GM19463 (cell line): ENCODE measurements around the gene COL20A1.

Source experiments
- ATAC-seq: cut with Tn5 transposase; IDR thresholded peaks from one replicate; pipeline ENCODE4 v1.9.1; 2021; ENCODE audit warnings: mild to moderate bottlenecking, moderate library complexity; ENCODE audit not compliant: unreplicated experiment

Gene COL20A1

DNA sequence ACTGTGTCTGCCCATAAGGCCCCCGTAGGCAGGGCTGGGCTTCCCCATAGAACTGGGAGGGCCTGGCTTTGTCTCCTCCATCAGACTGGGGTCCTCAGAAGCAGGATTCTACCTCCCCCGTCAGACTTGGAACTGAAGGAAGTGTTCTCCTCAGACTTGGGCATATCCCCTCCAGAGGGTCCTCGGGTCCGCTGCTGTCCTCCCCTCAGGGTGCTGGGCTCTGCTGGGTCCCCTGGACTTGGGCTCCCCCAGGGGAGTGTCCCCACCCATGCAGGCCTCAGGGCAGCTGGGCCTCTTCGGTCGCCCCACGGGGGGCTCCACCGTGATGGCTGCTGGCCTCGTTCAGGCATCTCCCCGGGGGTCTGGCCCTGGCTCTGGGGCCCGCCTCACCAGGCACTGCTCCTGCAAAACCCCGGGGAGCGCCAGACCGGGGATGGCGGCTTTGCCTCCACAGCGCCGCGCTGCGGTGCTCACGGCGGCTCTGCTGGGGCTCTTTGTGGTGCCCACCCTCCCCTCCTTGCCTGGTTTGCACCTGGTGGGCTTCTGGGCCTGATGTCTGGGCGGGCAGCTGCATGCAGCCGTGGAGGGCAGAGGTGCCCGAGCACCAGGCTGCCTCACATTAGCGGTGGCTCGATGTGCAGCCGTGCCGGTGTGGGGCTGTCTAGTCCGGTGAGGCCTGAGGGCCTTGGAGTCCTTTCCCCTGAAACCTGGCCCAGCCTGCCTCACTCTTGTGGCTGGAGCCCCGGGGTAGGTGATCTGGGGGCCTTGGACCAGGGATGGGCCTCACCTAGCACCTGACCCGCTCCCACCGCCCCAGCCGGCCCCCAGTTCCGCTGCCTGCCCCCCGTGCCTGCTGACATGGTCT, 13.9 kb downstream of the COL20A1 start:
- no peak for ATAC-seq

DNA sequence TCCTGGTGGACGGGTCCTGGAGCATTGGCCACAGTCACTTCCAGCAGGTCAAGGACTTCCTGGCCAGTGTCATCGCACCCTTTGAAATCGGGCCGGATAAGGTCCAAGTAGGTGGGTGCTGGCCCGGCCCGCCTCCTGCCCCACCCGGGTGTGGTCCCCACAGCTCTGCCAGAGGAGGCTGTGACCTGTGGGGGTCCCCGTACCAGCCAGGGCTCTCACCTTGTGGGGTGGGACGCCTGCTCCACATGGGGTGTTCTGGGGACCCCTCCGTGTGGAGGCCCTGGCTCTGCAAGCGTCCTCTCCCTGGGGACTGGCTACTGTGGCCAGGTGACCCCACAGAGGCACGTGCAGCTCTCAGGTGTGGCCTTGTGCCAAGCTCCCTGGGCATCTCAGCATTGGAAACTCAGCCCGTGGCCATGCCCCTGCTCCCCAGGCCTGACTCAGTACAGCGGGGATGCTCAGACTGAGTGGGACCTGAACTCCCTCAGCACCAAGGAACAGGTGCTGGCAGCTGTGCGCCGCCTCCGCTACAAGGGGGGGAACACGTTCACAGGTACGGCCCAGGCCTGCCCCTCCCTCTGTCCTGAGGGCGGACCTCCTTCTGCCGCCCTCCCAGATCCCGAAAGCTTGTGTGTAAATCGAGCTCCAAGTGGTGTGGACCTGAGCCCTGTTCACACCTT, 14.7 kb downstream of the COL20A1 start:
- no peak for ATAC-seq

- ATAC-seq = no peak
Measured at GRCh38 chr20:63308218-63308911, 15.4 kb downstream of the COL20A1 start.

DNA sequence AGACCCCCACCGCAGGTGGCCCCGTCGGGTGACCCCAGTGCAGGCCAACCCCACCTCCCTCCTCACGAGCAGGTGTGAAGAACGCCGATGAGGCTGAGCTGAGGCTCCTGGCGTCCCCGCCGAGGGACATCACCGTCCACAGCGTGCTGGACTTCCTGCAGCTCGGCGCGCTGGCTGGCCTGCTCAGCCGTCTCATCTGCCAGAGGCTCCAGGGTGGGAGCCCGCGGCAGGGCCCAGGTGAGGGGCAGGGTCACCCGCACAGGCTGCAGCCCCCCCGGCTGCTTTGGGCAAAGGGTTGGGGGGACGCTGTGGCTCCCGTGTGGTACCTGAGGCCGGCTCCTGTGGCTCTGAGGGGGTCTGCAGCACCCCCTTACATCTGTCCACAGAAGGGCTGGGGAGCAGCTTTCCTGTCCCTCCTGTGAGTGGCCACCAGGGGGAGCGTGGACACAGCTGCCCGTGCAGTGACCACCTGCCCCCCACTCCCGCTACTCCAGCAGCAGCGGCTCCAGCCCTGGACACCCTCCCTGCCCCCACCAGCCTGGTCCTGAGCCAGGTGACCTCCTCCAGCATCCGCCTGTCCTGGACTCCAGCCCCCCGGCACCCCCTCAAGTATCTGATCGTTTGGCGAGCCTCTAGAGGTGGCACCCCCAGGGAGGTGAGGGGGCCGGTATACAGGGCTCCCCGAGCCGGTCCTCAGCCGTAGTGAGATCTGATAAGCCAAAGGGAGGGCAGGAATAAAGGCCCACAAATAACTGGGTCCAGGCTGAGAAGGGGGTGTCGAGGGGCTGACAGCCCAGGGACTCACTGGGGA, 16.5 kb downstream of the COL20A1 start:
- ATAC-seq = no peak

GRCh38 chr20:63310265-63310991, 17.4 kb downstream of the COL20A1 start:
- ATAC-seq = no peak

DNA sequence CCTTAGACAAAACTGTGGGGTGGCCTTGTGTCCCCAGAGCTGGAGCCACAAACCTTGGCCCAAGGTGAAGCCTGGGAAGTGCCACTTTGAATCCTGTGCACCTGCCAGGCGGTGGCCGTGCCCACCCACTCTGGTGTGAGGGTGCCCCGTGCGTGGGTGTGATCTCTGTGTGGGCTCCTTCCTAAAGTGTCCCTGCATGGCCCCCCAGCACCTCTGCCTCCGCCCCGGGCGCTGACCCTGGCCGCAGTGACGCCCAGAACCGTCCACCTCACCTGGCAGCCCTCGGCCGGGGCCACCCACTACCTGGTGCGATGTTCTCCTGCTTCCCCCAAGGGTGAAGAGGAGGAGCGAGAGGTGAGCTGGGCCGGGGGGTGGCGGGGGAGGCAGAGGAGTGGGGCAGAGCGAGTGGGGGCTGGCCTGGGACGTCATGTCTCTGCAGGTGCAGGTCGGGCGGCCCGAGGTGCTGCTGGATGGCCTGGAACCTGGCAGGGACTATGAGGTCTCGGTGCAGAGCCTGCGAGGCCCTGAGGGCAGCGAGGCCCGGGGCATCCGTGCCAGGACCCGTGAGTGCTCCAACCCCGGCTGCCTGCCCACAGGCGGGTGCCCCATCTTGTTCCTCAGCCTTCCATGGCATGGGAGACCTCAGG, 18.3 kb downstream of the COL20A1 start:
- ATAC-seq = no peak

DNA sequence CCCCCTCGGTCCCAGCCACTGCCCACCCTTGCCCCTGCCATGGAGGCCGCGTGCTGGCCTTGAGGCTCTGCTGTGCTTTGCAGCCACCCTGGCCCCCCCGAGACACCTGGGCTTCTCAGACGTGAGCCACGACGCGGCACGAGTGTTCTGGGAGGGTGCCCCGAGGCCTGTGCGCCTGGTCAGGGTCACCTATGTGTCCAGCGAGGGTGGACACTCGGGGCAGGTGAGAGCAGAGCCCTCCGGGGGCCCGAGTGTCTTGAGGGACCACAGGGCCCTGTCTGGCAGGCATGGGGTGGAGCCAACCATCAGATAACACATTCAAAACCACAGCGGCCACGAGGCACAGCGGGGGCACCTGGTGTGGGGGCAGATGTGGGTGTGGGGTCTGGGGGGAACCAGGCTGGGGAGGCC, 18.9 kb downstream of the COL20A1 start:
- no peak for ATAC-seq

DNA sequence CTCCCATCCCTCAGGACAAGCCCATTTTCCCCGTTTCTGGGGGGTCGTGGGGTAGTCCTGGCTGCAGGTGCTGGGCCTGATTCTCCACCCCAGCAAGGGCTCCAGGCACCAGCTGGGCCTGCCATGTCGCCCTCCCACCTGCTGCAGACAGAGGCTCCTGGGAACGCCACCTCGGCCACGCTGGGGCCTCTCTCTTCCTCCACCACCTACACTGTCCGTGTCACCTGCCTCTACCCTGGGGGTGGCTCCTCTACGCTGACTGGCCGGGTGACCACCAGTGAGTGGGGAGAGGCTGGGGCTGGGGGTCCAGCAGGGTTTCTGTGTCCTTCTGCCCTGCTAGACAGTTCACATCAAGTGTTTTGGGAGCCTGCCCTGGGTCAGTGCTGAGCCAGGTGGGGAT, 19.3 kb downstream of the COL20A1 start:
- ATAC-seq = no peak

GRCh38 chr20:63312690-63313348, 19.8 kb downstream of the COL20A1 start:
- no peak for ATAC-seq

DNA sequence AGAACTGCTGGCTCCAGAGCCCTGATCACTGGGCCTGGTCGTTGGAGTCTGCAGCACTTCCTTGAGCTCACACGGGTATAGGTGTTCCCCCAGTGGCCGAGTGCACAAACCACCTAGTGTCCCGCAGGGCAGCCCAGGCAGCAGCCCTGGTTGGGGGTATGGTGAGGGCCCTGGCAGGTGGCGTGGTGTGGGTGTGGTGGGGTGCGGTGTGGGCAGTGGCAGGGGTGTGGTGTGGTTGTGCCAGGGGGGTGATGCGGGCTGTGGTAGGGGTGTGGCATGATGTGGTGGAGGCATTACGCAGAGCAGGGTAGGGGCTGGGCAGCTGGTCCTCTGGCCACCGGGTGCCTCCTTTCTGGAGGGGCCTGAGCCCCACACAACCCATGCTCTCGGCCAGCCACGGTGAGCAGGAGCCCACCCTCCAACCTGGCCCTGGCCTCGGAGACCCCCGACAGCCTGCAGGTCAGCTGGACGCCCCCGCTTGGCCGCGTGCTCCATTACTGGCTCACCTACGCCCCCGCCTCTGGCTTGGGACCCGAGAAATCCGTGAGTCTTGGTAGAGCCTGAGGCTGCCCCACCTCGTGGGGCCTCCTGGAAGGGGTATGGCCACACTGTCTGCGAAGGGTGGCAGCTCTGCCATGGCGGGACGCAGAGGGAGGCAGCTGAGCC, 20.5 kb downstream of the COL20A1 start:
- no peak for ATAC-seq

GRCh38 chr20:63314015-63314471, 21.1 kb downstream of the COL20A1 start:
- no peak for ATAC-seq

DNA sequence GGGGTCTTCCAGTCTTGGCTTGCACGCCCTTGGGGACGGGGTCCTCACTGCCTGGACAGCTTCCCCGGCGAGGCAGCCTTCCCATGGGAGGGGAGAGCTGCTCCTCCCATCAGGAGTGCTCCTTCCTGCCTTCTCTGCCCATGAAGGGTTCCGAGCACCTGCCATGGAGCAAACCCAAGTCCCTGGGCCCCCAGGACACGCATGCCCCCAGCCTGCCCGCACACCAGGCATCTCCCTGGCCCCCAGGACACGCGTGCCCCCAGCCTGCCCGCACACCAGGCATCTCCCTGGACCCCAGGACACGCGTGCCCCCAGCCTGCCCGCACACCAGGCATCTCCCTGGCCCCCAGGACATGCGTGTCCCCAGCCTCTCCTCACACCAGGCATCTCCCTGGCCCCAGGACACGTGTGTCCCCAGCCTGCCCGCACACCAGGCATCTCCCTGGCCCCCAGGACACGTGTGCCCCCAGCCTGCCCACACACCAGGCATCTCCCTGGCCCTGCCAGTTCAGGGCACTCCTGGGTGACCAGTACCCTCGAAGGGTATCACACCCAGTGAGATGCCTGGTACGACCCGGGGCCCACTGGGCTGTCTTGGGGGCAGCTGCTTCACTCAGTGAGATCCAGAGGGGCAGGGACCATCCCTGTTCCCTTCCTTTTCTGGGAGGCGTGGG, 21.7 kb downstream of the COL20A1 start:
- no peak for ATAC-seq

DNA sequence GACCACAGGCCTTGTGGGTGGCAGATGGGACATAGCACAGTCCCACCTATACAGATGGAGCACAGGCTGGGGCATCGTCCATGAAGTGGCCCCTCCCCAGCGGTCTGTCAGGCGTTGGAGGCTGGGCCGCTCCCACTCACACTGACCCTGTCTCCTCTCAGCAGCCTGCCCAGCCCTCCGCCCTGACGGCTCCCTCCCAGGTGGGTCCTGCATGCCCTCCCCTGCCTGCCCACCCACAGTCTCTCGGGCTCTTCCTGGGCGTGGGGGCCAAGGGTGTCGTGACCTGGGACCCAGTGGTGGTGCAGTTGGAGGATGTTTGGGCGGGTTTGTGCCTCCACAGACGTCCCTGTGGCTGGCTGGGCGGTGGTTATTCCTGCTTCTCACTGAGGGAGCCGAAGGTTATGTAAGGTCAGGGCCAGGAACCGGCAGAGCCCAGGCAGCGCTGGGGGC, 22.3 kb downstream of the COL20A1 start:
- no peak for ATAC-seq

DNA sequence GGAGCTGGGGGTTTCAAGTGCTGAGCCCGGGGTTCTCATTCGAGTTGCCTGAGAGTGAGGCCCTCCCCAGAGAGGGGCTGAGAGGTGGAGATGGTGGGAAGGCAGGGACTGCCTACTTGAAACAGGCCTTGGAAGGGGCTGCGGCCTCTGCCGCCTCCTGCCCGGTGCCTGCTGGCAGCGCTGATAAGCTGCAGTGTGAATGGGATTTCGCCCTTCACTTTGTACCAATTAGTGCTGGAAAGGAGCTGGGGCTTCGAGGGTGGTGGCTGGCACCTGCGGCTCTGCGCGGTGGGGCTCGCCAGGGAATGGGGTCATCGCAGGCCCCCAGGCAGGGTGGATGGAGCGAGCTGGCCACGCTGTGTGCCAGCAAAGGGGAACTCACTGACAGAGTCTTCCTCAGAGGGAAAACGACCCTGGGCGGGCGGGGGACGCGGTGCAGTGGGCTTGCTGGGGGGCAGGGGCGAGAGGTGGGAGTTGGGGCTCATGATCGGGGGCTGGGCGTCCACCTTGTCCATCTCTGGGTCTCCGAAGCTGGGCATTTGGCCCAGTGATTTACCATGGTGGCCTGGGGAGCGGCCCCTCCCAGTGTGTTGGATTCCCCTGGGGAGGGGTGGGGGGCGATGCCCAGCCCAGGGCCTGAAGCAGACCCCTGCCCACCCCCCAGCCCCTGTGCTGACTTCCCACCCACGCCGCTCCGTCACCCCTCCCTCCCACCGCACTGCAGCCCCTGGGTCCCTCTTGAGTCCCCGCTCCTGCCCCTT, 22.9 kb downstream of the COL20A1 start:
- ATAC-seq = no peak

GRCh38 chr20:63316502-63316921, 23.5 kb downstream of the COL20A1 start:
- no peak for ATAC-seq

DNA sequence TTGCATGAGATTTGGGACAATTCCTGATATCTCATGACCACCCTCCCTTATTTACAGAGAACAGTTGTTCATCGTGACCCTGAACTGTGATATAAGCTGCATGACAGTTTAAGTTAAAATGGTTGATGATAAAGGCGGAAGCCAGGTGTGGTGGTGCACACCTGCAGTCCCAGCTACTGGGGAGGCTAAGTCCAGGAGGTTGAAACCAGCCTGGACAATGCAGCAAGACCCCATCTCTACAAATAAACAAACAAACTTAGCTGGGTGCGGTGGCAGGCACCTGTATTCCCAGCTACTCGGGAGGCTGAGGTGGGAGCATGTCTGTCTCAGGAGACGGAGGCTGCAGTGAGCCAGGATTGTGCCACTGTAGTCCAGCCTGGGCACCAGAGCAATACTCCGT, 24.1 kb downstream of the COL20A1 start:
- no peak for ATAC-seq

- ATAC-seq = no peak
Measured at GRCh38 chr20:63317601-63318291, 24.8 kb downstream of the COL20A1 start.
